C4-2B (cell line): ENCODE data around the gene GRIP2.

Experiments used
- ZFX ChIP-seq: fragments of 450-650 bp; IDR thresholded peaks from 2 replicates; pipeline ENCODE4 v1.6.1; 2017
- TF ChIP-seq, protein P1 (sequence below): fragments of 450-650 bp; conservative IDR thresholded peaks from 2 replicates; pipeline ENCODE4 v1.5.1; 2017; ENCODE audit warnings: mild to moderate bottlenecking

DNA sequence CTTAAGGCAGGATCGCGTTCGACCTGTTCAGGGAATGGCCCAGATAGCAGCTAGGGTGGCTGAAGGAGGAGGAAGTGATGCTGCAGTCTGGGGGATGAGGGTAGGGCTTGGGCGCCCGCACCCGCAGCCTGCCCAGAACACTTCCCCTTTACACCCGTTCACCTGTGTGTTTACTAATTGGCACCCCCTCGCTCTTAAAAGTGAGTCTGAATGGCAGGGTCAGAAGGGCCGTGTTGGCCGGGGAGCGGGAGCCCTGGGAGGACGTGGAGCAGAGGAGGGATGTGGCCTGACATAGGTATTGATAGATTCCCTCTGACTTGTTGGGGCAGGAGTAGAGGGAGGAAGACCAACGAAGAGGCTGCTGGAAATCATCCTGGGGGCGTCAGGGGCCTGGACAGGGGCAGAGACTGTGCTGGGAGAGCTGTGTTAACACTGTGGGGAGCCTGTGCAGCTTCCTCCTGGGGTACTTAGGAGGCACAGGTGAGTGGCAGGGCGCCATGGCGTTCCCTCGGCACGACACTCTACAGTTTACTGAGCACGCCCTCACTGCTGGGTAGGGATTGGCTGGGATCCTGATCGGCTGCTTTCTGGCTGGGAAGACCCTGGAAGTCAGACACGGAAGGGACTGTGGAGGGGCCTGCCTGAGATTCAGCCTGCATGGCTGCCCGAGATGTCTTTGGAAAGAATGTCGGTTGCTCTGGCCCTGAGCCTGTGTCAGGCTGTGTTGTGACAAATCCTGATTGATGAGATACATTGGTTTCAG is 86.1 kb downstream of the GRIP2 start:
- no peak for TF ChIP-seq ZFX
- TF ChIP-seq, protein P1, sequence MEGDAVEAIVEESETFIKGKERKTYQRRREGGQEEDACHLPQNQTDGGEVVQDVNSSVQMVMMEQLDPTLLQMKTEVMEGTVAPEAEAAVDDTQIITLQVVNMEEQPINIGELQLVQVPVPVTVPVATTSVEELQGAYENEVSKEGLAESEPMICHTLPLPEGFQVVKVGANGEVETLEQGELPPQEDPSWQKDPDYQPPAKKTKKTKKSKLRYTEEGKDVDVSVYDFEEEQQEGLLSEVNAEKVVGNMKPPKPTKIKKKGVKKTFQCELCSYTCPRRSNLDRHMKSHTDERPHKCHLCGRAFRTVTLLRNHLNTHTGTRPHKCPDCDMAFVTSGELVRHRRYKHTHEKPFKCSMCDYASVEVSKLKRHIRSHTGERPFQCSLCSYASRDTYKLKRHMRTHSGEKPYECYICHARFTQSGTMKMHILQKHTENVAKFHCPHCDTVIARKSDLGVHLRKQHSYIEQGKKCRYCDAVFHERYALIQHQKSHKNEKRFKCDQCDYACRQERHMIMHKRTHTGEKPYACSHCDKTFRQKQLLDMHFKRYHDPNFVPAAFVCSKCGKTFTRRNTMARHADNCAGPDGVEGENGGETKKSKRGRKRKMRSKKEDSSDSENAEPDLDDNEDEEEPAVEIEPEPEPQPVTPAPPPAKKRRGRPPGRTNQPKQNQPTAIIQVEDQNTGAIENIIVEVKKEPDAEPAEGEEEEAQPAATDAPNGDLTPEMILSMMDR = no peak
